NCI-H128 (cell line): ENCODE results near the gene TOLLIP.
"Not testable (repeated sequence)": the region's sequence is repeated elsewhere in the genome, so short reads cannot be mapped to it uniquely, and the experiment has no call there.

Source experiments
- DNase-seq: peaks from one replicate; lab custom pipeline; 2025; ENCODE audit not compliant: unreplicated experiment; lab: John Stamatoyannopoulos, UW

Gene TOLLIP

DNA sequence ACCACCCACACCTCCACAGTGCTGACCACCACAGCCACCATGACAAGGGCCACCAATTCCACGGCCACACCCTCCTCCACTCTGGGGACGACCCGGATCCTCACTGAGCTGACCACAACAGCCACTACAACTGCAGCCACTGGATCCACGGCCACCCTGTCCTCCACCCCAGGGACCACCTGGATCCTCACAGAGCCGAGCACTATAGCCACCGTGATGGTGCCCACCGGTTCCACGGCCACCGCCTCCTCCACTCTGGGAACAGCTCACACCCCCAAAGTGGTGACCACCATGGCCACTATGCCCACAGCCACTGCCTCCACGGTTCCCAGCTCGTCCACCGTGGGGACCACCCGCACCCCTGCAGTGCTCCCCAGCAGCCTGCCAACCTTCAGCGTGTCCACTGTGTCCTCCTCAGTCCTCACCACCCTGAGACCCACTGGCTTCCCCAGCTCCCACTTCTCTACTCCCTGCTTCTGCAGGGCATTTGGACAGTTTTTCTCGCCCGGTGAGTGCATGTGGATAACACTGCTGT is 58.1 kb downstream of the TOLLIP start:
- DNase-seq, result no peak

DNA sequence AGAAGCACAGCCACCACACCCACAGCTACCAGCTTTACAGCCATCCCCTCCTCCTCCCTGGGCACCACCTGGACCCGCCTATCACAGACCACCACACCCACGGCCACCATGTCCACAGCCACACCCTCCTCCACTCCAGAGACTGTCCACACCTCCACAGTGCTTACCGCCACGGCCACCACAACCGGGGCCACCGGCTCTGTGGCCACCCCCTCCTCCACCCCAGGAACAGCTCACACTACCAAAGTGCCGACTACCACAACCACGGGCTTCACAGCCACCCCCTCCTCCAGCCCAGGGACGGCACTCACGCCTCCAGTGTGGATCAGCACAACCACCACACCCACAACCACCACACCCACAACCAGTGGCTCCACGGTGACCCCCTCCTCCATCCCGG is 59.0 kb downstream of the TOLLIP start:
- DNase-seq, result not testable (repeated sequence)

GRCh38 chr11:1248951-1249350 is 60.5 kb downstream of the TOLLIP start:
- not testable (repeated sequence) for DNase-seq

DNA sequence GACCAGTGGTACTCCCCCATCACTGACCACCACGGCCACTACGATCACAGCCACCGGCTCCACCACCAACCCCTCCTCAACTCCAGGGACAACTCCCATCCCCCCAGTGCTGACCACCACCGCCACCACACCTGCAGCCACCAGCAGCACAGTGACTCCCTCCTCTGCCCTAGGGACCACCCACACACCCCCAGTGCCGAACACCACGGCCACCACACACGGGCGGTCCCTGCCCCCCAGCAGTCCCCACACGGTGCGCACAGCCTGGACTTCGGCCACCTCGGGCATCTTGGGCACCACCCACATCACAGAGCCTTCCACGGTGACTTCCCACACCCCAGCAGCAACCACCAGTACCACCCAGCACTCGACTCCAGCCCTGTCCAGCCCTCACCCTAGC is 62.4 kb downstream of the TOLLIP start:
- not testable (repeated sequence) for DNase-seq

DNA sequence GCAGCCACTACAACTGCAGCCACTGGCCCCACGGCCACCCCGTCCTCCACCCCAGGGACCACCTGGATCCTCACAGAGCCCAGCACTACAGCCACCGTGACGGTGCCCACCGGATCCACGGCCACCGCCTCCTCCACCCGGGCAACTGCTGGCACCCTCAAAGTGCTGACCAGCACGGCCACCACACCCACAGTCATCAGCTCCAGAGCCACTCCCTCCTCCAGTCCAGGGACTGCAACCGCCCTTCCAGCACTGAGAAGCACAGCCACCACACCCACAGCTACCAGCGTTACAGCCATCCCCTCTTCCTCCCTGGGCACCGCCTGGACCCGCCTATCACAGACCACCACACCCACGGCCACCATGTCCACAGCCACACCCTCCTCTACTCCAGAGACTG is 63.1 kb downstream of the TOLLIP start:
- not testable (repeated sequence) for DNase-seq

DNA sequence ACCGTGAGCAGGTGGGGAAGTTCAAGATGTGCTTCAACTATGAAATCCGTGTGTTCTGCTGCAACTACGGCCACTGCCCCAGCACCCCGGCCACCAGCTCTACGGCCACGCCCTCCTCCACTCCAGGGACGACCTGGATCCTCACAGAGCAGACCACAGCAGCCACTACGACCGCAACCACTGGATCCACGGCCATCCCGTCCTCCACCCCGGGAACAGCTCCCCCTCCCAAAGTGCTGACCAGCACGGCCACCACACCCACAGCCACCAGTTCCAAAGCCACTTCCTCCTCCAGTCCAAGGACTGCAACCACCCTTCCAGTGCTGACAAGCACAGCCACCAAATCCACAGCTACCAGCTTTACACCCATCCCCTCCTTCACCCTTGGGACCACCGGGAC is 63.7 kb downstream of the TOLLIP start:
- DNase-seq, result not testable (repeated sequence)

- DNase-seq, result not testable (repeated sequence)
Observed at GRCh38 chr11:1244557-1244956, 64.9 kb downstream of the TOLLIP start.

GRCh38 chr11:1243521-1243920 is 65.9 kb downstream of the TOLLIP start:
- DNase-seq, result not testable (repeated sequence)

- not testable (repeated sequence) for DNase-seq
Observed at GRCh38 chr11:1242751-1243150, 66.7 kb downstream of the TOLLIP start.

GRCh38 chr11:1242289-1242688 is 67.1 kb downstream of the TOLLIP start:
- DNase-seq, result no peak

DNA sequence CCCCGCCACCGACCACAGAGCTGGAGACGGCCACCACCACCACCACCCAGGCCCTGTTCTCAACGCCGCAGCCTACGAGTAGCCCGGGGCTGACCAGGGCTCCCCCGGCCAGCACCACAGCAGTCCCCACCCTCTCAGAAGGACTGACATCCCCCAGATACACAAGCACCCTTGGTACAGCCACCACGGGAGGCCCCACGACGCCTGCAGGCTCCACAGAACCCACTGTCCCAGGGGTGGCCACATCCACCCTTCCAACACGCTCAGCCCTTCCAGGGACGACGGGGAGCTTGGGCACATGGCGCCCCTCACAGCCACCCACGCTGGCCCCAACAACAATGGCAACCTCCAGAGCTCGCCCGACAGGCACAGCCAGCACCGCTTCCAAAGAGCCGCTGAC is 67.7 kb downstream of the TOLLIP start:
- DNase-seq, result no peak

DNA sequence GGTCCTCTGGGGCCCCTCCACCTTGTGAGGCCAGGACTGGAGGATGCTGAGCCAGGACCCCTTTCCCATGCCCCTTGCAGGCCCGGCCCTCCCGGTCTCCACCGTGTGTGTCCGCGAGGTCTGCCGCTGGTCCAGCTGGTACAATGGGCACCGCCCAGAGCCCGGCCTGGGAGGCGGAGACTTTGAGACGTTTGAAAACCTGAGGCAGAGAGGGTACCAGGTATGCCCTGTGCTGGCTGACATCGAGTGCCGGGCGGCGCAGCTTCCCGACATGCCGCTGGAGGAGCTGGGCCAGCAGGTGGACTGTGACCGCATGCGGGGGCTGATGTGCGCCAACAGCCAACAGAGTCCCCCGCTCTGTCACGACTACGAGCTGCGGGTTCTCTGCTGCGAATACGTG is 68.7 kb downstream of the TOLLIP start:
- DNase-seq, result no peak

GRCh38 chr11:1239596-1240205 is 69.7 kb downstream of the TOLLIP start:
- DNase-seq, result no peak

DNA sequence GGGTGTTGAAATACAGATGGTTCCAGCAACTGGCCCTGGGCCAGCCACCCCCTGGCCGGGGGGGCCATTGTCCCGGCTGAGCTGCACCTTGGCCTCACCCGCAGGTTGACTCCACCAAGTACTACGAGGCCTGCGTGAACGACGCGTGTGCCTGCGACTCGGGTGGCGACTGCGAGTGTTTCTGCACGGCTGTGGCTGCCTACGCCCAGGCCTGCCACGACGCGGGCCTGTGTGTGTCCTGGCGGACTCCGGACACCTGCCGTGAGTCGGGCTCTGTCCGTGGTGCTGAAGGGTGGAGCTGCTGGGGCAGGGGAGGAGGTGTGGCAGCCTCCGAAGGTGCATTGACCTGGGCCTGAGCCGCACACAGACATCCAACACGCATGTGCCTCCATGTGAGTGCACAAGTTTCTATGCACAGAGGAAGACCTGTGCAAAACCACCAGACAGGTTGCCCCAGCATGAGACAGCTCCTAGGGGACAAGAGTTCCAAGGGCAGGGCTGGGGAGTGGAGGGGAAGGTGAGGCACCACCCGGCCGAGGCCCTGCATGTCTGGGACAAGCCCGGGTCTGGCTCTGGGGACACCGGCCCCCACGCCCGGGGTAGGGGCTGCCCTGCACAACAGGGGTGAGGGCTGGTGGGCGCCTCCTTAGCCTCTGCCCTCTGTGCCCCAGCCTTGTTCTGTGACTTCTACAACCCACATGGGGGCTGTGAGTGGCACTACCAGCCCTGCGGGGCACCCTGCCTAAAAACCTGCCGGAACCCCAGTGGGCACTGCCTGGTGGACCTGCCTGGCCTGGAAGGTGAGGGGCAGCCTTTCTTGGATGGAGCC is 70.5 kb downstream of the TOLLIP start:
- DNase-seq, result no peak

DNA sequence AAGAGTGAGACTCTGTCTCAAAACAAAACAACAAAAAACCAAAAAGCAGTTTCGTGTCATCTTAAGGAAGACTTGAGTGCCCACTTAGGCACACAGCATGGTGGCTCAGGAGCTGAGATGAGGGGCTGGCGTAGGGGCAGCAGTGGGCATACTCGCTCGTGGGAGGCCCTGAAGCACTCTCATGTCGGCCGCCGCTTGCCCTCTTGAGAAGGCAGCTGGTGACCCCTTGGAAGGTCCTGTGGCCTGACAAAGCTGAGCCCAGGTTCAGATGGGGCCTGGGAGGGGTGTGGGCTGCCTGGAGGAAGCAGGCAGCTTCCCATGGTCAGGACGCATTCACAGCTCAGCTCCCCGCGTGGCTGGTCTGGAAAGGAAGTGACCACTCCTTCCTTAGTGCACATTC is 71.6 kb downstream of the TOLLIP start:
- no peak for DNase-seq

- DNase-seq, result no peak
Observed at GRCh38 chr11:1237128-1237580, 72.3 kb downstream of the TOLLIP start.

DNA sequence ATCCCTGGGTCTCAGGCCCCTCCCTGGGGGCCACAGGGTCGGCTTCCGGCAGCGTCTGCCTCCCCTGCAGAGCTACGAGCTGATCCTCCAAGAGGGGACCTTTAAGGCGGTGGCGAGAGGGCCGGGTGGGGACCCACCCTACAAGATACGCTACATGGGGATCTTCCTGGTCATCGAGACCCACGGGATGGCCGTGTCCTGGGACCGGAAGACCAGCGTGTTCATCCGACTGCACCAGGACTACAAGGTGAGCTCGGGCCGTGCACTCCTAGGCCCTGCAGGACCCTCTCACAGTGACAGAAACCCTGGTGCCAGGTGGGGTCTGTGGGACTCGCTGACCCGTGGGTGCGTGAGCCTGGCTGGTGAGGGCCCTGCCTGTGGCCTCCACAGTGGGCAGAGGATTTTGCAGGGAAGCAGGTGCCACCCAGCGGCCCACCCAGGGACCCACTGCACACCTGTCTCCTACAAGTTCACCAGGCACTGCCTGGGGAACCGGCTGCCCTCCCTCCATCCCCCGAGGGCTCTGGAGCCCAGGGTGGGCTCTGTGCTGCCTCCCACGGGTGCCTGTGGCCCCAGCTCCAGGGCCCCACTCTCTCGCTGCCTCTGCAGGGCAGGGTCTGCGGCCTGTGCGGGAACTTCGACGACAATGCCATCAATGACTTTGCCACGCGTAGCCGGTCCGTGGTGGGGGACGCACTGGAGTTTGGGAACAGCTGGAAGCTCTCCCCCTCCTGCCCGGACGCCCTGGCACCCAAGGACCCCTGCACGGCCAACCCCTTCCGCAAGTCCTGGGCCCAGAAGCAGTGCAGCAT is 72.9 kb downstream of the TOLLIP start:
- no peak for DNase-seq

DNA sequence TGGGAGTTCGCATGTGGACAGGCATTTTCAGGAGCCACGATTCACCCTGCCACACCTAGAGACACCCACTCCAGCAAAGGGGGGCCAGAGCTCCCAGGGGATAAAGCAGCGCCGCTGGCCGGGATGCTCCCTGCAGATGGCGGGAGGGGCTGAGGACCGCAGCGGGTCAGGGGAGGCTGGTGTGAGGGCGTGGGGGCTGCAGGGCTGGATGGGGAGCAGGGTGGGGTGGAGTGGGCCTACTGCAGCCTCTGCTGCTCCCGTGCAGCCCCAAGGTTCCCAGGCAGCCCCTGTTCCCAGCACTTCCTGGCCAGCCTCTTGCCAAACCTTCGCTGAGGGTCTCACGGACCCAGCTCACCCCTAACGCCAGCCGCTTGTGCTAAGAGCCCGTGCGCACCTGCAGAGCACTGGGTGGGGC is 73.5 kb downstream of the TOLLIP start:
- DNase-seq, result no peak

DNA sequence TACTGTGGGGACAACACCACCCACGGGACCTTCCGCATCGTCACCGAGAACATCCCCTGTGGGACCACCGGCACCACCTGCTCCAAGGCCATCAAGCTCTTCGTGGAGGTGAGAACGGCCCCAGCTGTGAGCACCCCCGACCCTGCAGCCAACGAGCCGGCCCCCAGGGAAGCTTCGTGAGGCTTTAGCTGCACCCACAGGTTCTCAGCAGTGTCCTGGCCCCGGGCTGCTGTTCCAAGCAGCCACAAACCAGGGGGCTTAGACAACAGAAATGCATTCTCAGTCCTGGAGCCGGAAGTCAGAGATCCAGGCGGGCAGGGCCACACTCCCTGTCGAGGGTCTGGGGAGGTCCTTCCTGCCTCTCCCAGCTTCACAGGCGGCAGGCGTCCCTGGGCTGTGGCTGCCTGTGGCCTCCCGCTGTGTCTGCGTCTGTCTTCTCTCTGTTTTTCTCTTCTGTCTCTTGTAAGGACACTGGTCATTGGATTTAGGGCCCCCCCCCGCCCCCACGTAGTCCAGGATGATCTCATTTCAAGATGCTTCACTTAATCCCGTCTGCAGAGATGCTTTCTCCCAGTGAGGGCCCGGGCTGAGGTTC is 74.0 kb downstream of the TOLLIP start:
- no peak for DNase-seq

- DNase-seq, result no peak
Observed at GRCh38 chr11:1234771-1235305, 74.6 kb downstream of the TOLLIP start.
